ENCODE data around the gene FBXL16.
A peak's percentile ranks its signal among the peaks of the same experiment; 100 is the strongest.
"Not testable (repeated sequence)": the region's sequence is repeated elsewhere in the genome, so short reads cannot be mapped to it uniquely, and the experiment has no call there.

Gene FBXL16

GRCh38 chr16:705431-706188, at the start of gene FBXL16:
Gene FBXL16, minus strand, starts transcription at chr16:705801. Its CDS starts 8,396 bp downstream, at chr16:697405.
- DNase-seq = no peak

- DNase-seq = no peak
Measured at GRCh38 chr16:754656-755055, 49.1 kb upstream of the FBXL16 start.

- not testable (repeated sequence) for DNase-seq
Measured at GRCh38 chr16:754121-754607, 48.6 kb upstream of the FBXL16 start.

- no peak for DNase-seq
Measured at GRCh38 chr16:752007-752312, 46.4 kb upstream of the FBXL16 start.

- no peak for DNase-seq
Measured at GRCh38 chr16:751152-752006, 45.8 kb upstream of the FBXL16 start.

GRCh38 chr16:750485-750884, 44.9 kb upstream of the FBXL16 start:
- no peak for DNase-seq

- DNase-seq = no peak
Measured at GRCh38 chr16:749010-749409, 43.4 kb upstream of the FBXL16 start.

- no peak for DNase-seq
Measured at GRCh38 chr16:747978-748746, 42.6 kb upstream of the FBXL16 start.

- DNase-seq = no peak
Measured at GRCh38 chr16:746637-747036, 41.0 kb upstream of the FBXL16 start.

GRCh38 chr16:745739-746138, 40.1 kb upstream of the FBXL16 start:
- peak in 1 of 2 donors; percentile 47 for DNase-seq

GRCh38 chr16:743794-744500, 38.3 kb upstream of the FBXL16 start:
- DNase-seq = no peak

- not testable (repeated sequence) for DNase-seq
Measured at GRCh38 chr16:742894-743293, 37.3 kb upstream of the FBXL16 start.

- no peak for DNase-seq
Measured at GRCh38 chr16:741986-742629, 36.5 kb upstream of the FBXL16 start.

GRCh38 chr16:740764-741505, 35.3 kb upstream of the FBXL16 start, which contains the start of gene CIAO3:
Gene CIAO3, minus strand, starts transcription at chr16:740997. Its CDS starts 12 bp downstream, at chr16:740985.
- DNase-seq = peak; percentile 92 to 94

GRCh38 chr16:740459-740763, 34.8 kb upstream of the FBXL16 start:
- no peak for DNase-seq

GRCh38 chr16:739560-740458, 34.2 kb upstream of the FBXL16 start:
- no peak for DNase-seq

GRCh38 chr16:736936-737481, 31.4 kb upstream of the FBXL16 start:
- DNase-seq = no peak

GRCh38 chr16:735982-736453, 30.4 kb upstream of the FBXL16 start:
- peak; percentile 64 to 68 for DNase-seq

- DNase-seq = no peak
Measured at GRCh38 chr16:734981-735881, 29.6 kb upstream of the FBXL16 start.

Measured in stimulated activated CD4-positive, alpha-beta T cell treated with anti-CD3 and anti-CD28 coated beads, Interleukin-2, amount 100 ng/mL, for 24 hours (primary cell).